ENCODE data around the gene SLC6A7. TPM values are rescaled to one million over a fixed set of nuclear protein-coding genes. Genes with fewer than 3 reads are reported as not detected.

Gene SLC6A7
- polyA plus RNA-seq, 3 donors = 0.04 to 0.17 (median 0.12) TPM

DNA sequence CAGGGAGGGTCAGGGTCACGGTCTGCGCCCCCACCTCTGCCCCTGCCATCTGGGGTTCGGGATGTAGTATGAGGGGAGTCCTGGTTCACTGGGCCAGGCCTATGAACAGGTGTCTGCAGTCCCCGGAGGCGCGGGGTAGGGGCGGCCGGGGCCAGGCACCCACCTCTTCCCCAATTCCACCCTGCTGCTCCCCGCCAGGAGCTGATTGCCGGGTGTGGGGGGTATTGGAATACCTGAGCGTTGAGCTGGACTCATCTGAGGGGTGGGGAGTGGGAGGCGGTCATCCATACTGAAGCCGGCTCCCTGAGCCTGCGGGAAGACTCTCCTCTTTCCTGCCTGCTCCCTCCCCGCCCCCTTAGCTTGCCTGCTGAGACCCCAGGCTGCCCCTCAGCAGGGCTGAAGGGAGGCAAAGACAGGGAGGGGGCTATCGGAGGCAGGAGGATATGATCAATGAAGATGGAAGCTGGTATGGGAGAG lies 679 bp downstream of the SLC6A7 start:
- DNase-seq = no peak

DNA sequence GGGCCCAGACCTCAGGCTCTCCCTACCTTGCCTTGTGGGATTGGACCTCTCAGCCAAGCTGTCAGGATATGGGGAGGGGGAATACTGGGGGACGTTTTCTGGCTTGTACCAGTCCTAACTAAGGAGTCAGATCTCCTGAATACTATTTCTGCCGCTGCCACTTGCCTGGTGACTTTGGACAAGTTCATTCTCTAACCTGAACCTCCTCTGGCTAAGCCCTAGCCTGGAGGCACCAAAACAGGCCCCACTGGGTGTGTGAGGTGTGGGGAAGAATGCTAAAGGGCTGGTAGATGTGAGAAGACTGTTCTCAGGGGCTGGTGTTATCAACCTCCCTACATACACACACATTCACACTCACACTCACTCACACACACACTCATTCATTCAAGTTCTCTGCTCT lies 1.1 kb downstream of the SLC6A7 start:
- DNase-seq = no peak

DNA sequence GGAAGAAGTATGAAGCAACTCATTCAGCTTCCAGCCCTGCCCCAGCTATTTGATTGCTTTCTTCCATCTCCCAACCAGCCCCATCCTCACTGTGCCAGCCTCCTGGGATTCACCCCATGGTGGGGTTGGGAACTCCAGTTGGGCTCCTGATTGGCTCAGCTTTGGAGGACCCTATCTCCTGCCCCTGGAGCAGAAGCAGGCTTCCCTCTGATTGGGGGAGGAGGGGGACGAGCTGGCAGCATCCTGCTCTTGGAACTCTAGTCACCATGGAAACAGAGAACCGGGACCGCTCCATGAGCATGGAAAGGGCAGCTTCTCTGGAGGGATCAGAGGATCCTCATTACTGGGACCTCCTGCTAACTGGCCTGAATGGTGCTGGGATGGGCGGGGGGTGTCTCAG lies 2.6 kb downstream of the SLC6A7 start:
- DNase-seq = no peak

DNA sequence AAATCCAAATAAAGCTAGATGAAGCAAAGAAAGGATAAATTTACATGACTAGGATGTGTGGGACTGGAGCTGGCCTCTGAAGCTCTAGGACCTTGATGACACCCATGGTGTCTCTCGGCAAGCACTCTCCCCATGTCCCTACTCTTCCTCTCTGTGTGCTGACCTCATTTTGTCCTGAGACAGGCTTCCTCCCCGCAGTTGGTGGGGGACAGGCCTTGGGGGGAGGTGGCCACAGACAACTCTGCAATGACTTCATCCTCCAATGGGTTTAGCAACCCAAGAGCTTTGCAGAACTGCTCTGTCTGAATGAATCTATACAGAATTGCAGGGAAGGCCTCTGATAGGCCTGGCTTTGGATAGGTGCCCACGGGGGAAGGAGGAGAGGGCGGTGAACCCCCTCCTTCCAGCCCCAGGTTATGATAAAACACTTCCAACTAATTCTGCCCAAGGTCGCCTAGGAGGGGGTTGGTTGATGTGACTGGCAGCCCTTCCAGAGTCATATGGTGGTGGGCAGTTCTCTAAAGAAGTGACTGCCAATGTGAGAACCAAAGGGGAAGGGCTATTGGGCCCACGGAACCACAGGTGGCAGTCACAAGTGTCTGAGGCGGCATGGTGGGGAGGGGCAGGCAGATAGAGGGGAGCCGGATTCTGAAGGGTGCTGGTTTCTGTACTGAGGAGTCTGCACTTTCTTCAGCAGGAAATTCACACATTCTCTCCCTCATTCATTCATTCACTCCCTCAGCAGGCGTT lies 6.0 kb downstream of the SLC6A7 start:
- no peak for DNase-seq

DNA sequence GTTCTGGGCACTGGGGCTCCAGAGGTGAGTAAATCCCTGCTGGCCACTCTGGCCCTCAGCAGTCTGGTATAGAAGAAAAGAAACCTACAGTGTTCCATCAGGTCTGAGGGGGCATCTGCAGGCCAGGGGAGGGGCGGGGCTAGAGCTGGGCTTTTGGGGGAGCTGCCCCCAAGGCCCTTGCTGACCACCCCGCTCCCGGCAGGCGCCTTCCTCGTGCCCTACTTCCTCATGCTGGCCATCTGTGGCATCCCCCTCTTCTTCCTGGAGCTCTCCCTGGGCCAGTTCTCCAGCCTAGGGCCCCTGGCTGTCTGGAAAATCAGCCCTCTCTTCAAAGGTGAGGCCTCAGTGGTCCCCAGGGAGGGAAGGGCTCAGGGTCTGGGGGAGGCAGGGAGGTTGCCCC lies 6.7 kb downstream of the SLC6A7 start:
- no peak for DNase-seq

DNA sequence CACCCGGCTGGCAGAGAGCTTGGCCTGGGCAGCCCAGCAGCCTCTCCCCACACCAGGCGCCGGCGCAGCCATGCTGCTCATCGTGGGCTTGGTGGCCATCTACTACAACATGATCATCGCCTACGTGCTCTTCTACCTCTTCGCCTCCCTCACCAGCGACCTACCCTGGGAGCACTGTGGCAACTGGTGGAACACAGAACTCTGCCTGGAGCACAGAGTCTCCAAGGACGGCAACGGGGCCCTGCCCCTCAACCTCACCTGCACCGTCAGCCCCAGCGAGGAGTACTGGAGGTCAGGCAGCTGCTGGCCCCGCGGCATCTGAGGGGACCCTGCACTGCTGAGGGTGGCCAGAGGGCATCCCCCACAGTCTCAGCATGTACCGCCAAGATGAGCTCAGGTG lies 7.1 kb downstream of the SLC6A7 start:
- DNase-seq = no peak

DNA sequence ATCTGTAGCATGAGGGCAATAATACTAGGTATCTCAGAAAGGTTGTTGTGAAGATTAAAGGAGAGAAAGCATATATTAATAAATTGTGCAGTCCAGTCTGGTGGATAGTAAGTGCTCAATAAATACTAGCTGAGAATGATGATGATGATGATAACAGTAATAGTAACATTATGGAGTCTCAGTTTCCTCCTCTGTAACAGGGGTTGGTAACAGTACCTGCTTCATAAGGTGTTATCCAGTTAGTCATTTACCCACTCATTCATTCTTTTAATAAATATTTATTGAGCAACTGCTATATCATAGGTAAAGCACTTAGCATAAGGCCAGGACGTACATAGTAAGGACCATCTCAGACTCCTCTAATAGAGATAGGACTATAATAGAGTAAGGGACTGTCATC lies 7.6 kb downstream of the SLC6A7 start:
- no peak for DNase-seq

DNA sequence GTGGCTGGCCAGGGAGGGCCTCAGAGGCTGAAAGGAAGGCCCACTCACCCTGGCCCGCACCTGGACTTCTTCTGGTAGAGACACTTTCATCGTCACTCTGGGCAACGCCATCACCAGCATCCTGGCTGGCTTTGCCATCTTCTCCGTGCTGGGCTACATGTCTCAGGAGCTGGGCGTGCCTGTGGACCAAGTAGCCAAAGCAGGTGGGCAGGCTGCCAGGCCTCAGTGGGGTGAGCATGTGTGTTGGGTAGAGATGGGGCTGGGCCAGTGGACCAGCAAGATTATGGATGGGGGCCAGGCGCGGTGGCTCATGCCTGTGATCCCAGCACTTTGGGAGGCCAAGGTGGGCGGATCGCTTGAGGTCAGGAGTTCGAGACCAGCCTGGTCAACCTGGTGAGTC lies 12.6 kb downstream of the SLC6A7 start:
- DNase-seq = no peak

DNA sequence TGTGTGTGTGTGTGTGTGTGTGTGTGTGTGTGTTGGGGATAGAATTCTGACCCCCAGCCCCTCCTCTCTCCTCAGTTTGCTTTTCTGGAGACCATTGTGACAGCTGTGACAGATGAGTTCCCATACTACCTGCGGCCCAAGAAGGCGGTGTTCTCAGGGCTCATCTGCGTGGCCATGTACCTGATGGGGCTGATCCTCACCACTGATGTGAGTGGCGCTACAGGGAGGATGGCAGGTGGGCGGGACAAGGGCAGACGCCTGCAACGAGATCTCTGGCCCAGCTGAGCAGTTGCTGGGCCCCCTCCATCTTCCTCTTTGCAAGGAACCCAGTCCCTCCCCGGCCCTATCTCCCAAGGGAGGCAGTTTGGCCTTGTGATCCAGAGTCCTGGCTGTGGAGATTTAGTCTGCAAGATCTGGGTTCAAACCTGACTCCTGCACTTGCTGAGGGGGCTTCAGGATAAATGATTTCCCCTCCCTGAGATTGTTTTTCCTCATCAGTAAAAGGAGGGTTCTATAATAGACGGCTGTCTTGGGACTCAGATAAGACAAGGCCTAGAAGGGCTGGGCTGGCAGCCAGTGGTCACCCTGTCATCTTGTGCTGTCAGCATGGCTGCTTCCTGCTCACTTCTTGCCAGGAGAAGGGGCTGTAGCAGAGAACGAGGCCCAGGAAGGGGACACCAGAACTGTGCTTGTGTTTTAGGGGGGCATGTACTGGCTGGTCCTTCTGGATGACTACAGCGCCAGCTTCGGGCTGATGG lies 14.1 kb downstream of the SLC6A7 start:
- no peak for DNase-seq

DNA sequence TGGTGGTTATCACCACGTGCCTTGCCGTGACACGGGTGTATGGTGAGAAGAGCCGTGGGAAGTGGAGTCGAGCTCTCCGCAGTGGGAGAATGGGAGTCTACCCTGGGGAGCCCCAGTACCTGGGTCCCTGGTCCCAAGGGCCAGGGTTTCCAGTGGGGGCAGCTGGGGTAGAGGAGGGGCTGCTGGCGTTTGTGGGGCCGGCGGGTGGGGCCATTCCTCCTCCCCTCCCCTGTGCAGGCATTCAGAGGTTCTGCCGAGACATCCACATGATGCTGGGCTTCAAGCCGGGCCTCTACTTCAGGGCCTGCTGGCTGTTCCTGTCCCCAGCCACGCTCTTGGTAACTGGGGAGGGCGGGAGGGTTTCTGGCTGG lies 14.7 kb downstream of the SLC6A7 start:
- no peak for DNase-seq

DNA sequence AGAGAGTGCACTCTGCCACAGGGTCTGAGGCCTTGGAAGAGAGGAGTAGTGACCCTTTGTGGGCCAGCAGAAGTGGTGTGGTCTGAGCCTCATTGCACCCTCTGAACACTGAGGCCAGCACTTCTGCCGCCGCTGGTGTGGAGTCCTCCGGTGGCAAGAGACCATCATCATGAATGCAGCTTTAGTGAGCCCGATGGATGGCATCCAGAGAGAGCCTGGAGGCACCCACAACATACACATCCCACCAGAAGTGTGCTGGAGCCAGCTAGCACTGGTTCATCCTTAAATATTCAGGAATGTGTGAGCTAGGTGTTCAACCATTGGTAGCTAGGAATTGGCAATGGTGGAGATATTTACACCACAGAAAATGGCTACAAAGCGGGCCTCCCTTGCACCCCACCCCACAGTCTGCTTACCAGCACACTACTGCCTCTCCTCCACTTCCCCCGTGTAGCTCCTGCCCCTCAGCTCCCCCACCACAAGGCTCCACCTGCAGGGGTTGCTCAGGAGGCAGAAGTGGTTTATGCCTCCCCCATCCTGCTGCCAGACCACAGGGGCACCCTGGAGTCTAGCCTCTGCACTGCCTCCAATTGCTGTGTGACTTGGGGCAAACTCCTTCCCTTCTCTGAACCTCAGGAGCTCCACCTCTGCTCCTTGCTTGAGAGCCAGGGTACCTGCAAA lies 16.4 kb downstream of the SLC6A7 start:
- no peak for DNase-seq

DNA sequence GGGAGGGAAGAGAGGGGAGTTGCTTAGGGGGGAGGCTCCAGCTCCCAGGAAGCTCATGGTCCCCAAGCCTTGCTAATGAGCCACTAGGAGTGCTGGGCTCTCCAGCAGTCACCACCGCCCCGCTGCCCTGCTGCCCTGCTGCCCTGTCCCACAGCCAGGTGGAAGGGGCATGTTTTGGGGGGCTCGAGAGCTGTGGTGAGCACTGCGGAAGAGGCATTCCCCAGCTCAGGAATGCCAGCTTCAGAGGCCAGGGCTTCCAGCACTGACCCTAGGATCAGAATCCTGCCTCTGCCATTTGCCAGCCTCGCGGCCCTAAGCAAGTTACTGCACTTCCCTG lies 16.9 kb downstream of the SLC6A7 start:
- no peak for DNase-seq

DNA sequence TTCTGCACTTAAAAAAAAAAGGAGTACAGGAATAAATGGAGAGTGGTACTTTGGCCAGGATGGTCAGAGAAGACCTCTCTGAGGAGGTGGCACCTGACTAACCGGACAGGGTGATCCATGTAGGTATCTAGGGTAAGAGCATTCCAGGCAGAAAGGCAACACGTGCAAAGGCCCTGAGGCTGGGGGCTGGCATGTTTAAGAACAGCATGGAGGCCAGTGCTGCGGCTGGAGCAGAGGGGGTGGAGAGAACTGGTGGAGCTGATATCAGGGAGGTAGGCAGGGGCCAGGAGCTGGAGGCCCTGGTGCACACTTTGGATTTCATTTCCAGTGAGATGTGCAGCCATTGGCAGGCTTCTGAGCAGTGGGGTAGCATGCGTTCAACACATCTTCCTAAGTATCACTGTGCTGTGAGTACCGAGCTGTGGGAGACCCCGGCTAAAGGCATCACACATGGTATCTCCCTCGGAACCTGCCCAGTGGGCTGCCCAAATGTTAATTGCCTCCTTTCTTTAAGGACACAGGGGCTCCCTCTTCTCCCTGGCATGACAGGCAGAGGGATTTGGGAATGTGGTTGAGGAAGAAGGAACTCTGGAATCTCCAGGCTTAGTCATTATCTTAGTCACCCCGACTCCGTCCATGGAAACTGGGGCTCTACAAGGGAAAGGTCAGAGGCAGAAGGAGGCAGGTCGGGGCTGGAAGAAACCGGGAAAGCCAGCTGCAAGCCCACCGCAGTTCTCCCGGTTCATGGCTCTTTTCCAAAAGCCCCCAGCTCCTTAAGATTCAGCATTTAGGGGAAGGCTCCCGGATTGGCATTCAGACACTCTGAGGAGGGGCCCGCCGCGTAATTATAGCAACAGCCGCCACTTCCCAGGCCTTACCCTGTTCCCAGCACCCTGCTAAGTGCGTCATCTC lies 18.6 kb downstream of the SLC6A7 start:
- no peak for DNase-seq

DNA sequence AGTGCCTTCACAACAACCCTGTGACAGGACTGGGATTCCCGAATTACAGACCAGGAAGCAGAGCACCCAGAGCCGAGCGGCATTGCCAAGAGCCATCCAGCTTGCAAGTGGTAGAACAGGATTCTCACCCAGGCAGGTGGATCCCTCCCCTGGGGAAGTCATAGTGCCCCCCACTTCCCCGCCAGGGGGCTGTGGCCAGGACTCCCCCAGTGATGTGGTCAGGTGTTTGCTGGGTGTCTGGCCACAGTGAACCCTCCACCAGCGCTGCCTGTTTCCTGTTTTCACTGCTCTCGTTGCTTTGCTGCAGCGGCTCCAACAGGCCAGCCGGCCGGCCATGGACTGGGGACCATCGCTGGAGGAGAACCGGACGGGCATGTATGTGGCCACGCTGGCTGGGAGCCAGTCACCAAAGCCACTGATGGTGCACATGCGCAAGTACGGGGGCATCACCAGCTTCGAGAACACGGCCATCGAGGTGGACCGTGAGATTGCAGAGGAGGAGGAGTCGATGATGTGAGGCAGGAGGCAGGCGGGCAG lies 19.3 kb downstream of the SLC6A7 start:
- no peak for DNase-seq

DNA sequence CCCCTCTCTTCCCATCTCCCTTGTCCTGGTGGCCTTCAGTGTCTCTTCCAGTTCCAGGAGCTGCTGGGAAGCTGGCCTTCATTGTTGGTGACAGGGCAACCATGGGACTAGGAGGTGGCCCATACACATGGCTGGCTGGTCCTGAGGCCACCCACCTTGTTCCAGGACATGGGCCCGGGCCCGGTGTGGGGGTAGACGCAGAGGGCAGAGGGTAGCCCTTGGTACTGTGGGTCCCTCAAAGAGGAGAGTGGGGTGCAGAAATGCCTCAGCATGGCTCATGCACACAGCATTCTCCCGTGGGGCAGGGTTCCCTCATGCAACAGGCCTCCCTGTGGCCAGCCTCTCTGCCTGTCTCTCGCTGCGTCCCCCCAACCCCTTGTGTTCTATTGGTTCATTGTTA lies 20.8 kb downstream of the SLC6A7 start:
- DNase-seq = no peak

DNA sequence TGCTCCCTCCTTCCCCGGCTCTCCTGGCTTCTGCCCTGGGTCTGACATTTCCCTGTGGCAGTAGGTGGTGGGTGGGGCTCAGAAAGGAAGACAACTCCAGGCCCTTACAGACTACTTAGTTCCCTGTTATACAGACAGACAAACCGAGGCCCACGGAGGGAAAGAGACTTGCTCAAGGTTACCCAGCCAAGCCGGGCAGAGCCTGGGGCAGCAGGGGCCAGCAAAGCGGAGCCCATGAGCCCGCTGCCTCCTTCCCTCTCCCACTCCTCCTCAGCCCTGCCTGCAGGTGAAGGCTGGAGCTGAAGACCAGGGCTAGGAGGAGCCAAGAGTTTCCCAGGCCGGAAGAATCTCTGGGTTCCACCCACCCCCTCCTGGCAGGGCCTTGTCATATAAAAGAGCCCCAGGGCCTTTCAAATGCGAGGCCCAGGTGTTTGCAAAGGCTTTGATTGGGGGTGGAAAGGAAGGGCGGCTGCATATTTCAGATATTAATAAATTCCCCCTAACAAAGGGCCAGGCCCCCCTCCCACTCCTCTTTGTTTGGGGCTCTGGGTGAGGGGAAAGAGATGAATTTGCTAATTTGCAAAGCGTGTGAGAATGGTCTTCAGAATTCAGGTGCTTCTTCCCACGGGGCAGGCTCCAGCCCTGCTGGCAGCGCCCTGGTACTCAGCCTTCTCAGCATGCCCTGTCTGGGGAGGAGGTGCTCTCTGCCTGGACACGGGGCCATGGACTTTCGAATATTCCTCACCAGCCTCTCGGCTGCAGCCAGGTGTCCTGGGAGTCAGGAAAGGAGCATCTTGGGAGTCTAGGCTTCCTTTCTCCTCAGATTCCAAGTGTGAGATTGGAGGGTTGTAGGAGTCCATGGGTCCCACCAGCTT lies 21.5 kb downstream of the SLC6A7 start:
- no peak for DNase-seq

DNA sequence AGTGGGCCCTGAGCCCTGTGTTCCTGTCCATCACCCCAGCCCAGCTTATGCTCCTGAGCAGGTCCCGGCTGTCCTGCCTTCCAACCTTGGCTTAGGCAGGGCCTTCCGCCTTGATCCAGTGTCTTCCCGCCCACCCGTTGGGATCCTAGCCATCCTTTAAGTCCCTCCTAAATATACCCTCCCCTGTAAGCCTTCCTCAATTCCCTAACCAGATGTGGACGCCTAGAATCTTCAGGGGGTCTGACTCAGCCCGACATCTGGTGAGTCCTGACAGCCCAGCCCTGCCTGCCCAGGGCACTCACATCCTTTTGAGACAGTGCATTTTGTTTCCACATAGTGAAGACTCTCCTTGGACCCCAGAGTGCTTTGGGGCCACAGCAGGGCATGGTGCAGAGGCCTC lies 23.7 kb downstream of the SLC6A7 start:
- DNase-seq = no peak

DNA sequence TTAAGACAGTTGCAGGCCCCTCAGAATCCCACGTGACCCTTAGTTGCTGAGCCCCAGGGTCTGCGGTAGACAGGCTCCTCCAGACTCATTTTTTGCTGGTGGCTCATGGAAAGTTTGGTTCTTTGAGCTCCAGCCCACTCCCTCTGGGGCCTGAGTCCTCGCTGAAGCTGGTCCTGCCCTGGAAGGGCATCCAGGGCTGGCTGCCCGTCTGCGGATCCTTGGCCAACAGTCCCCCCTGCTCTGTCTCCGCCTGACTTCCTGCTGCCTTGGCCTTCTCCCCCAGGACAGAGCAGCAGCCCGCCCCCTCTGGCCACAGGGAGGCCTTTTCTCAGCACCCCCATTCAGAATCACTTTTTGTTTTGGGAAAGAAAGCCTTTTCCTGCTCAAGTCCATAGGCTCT lies 24.4 kb downstream of the SLC6A7 start:
- DNase-seq = no peak

DNA sequence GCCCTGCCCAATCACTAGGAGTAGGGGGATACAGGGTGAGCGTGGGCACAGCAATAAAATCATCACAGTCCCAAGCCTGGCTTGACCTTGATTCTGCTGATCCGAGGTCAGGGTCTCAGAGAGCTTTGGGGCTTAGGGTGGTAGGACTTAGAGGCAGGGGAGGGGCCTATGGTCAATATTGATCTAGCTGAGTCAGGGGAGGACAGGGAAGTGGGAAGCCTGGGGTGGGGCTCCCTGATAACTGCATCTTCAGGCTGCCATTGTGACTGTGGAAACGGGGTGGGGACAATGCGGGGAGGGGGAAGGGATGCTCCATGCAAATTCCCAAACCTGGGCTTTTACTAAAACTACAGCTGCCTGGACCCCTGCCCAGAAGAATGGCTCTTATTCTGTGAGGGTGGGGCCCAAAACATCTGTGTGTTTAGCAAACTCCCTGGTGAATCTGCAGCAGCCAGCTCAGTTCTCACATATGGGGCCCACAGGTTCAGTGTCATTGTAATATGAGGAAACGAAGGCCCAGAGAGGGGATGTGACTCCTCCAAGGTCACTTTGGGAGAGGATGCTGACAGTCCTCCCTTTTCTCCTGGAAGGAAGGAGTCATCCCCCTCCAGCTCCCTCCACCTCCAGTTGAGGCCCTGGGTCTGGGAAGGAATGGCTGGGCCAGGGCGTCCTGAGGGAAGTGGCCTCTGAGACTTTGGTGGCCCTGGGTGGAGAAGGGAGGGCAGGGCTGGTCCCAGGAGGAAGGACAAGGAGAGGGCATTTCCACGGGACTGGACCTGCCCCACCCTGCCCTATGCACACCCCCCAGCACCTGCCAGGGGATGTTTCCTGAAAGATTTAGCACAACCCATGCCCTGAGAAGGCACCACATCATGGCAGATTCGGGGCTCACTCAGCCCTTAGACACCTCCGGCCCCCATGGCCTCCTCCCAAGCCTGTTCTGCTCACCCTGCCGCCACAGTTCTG lies 26.4 kb downstream of the SLC6A7 start:
- DNase-seq = no peak

DNA sequence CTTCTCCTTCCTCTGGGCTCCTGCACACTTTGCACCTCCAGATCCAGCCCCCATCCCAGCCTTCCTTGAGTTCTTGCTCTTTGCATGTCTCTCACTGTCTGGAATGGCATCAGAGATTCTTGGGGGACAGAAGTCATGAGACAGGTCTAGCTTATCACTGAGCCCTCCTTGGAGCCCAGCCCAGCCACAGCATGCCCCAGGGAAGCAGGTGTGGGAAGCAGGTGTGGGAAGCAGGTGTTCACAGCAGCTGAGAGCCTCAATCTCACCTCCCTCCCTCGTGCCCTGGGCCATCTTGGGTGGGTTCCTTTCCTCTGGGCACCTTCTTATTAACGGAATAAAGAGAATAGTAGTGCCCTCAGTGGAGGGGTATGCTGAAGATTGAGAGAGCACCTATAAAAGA lies 27.2 kb downstream of the SLC6A7 start:
- DNase-seq = no peak

All from renal pelvis (tissue), 4 donors.